Omental fat pad (tissue), 4 donors: ENCODE measurements around the gene PTPN5. TPM values are rescaled to one million over a fixed set of nuclear protein-coding genes. Genes with fewer than 3 reads are reported as not detected.

Experiments used
- ATAC-seq: fragments of 150-250 bp; one replicate; pipeline ENCODE4 v1.9.1; 2016; ENCODE audit warnings: mild to moderate bottlenecking, moderate library complexity; ENCODE audit not compliant: low FRiP score
- DNase-seq: peaks from one replicate; pipeline ENCODE4 v3.0.0-alpha.2; 2019; ENCODE audit warnings: low spot score
- CTCF ChIP-seq, 3 donors: fragments of 450-650 bp; IDR thresholded peaks; one replicate each; pipeline ENCODE4 v1.5.1; 2016 to 2017; ENCODE audit warnings: antibody characterized with exemption in 3 of 3, mild to moderate bottlenecking in 3 of 3, moderate library complexity in 2 of 3
- total RNA-seq, 4 donors: library from RNA; depleted of rRNA; stranded (reverse); fragments of >200 nt; gene quantifications; one replicate each; pipeline ENCODE4 v1.1.0, GENCODE V29; 2016

The PTPN5 gene
- total RNA-seq, 4 donors from 2014 or later: 0.28 to 4.7 (median 1.5) TPM

GRCh38 chr11:18715476-18715875 is 76.1 kb downstream of the PTPN5 start:
- no peak for ATAC-seq
- TF ChIP-seq CTCF (IDR thresholded peaks at IDR 0.05): no peak

GRCh38 chr11:18714443-18714780 is 77.2 kb downstream of the PTPN5 start:
- no peak for ATAC-seq
- no peak for DNase-seq
- no peak for TF ChIP-seq CTCF (IDR thresholded peaks at IDR 0.05)

More at GRCh38 chr11:18715476-18715875, 76.1 kb downstream of the PTPN5 start:
- DNase-seq: no peak

GRCh38 chr11:18713646-18714442 is 77.8 kb downstream of the PTPN5 start:
- ATAC-seq (no peak), DNase-seq (no peak)
- TF ChIP-seq CTCF (IDR thresholded peaks at IDR 0.05): no peak

DNA sequence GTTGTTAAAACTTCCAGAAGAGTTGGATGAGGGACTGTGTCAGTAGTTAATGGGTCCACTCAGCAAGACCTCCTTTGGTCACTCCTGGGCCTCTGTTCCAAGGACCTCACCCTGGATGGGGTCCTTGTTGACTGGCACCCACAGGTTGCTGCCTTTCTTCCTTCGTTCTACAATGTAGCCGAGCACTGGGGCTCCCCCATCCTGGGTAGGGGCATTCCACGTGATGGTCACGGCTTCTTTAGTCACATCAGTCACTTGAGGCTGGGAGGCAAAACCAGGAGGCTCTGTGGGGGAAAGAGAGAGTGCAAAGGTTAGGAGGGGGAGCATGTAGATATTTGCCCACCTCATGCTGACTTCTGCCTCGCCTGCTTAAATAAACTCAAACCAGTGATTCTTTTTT is 81.1 kb downstream of the PTPN5 start:
- no peak for TF ChIP-seq CTCF (IDR thresholded peaks at IDR 0.05)
- ATAC-seq (no peak), DNase-seq (no peak)

GRCh38 chr11:18709414-18709813 is 82.2 kb downstream of the PTPN5 start:
- ATAC-seq (no peak), DNase-seq (no peak)
- no peak for TF ChIP-seq CTCF (IDR thresholded peaks at IDR 0.05)

DNA sequence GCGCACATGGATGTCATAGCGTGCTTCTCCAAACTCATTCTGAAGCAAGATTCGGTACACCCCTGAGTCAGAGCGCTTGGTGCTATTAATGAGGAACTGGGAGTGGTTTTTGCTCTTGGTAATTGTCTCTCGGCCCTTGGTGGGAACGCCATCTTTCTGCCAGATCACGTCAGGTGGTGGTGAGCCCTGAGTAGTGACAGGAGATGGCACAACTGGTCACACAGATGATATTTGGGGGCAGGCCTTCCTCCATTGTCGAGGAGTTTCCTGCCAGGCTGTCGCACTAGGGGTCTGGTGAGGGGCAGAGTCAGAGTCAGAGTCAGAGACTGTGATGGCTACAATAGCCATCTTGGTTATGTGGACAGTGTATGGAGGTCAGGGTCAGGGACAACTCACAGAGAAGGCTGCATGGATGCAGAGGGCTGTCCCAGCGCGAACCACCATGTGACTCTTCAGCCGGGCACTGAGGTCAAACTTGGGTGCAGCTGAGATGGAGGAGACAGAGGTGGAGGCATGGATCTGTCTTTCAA is 83.7 kb downstream of the PTPN5 start:
- no peak for TF ChIP-seq CTCF (IDR thresholded peaks at IDR 0.05)
- DNase-seq: no peak
- ATAC-seq: no peak
